Measurements from ENCODE around the gene TSN.
A peak's percentile ranks its signal among the peaks of the same experiment; 100 is the strongest.
"Not testable (repeated sequence)": the region's sequence is repeated elsewhere in the genome, so short reads cannot be mapped to it uniquely, and the experiment has no call there.

The TSN gene

DNA sequence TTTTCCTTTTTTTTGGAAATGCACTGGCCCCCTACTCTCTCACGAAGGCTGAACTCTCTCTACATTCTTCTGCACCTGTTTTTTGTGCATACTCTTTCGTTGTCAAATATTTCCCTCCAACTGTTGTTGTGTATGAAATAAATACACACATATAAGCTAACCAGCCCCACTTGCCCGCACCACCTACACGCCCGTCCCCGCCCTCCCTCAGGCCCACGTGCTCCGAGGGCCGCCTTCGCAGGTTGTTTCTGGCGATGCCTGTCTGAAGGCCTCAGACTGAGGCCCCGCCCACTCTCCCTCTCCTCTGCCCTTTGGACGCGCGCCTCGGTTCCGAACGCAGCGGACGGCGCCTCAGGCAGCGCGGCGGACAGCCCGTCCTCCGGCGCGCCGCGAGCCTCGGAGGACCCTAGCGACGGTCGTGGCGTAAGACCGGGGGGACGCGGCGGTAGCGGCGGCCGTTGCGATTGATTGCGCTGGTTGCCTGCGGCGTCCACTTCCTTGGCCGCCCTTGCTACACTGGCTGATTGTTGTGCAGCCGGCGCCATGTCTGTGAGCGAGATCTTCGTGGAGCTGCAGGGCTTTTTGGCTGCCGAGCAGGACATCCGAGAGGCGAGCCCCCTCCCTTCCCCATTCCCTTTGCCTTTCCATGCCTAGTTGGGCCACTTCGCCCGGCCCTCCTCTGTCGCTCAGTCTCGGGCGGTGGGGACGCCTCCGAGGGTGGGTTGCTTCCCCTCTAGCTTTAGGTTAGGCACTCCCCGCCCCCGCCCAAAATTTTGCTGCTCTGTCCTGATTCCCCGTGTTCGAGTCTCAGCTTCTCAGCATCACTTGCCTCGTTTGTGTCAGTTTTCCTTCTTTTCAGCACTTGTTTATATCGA lies at the start of gene TSN:
Gene TSN (plus strand): TSS at position 415 of the 875 bp plus-strand sequence. CDS start 129 bp downstream, at position 544.
- TF ChIP-seq, protein P1, sequence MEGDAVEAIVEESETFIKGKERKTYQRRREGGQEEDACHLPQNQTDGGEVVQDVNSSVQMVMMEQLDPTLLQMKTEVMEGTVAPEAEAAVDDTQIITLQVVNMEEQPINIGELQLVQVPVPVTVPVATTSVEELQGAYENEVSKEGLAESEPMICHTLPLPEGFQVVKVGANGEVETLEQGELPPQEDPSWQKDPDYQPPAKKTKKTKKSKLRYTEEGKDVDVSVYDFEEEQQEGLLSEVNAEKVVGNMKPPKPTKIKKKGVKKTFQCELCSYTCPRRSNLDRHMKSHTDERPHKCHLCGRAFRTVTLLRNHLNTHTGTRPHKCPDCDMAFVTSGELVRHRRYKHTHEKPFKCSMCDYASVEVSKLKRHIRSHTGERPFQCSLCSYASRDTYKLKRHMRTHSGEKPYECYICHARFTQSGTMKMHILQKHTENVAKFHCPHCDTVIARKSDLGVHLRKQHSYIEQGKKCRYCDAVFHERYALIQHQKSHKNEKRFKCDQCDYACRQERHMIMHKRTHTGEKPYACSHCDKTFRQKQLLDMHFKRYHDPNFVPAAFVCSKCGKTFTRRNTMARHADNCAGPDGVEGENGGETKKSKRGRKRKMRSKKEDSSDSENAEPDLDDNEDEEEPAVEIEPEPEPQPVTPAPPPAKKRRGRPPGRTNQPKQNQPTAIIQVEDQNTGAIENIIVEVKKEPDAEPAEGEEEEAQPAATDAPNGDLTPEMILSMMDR (IDR thresholded peaks at IDR 0.05; ENCODE audit: low read depth, low read length) = no peak
- DNase-seq (ENCODE audit: low read depth, low spot score) = peak; percentile 98
- in situ Hi-C loops (cut with HindIII; ENCODE audit: low sequenced_read_pairs) = no loop called here
- H3K4me3 ChIP-seq (ENCODE audit: low read depth, low read length) = peak within 1 kb of the TSS; percentile 94

GRCh38 chr2:121705958-121706357 lies 49.5 kb upstream of the TSN start:
- no peak for DNase-seq (ENCODE audit: low read depth, low spot score)
- no peak overlapping the region for H3K4me3 ChIP-seq (ENCODE audit: low read depth, low read length)
- TF ChIP-seq, protein P1 (IDR thresholded peaks at IDR 0.05; ENCODE audit: low read depth, low read length) = no peak
- in situ Hi-C loops (cut with HindIII; ENCODE audit: low sequenced_read_pairs) = no loop called here

DNA sequence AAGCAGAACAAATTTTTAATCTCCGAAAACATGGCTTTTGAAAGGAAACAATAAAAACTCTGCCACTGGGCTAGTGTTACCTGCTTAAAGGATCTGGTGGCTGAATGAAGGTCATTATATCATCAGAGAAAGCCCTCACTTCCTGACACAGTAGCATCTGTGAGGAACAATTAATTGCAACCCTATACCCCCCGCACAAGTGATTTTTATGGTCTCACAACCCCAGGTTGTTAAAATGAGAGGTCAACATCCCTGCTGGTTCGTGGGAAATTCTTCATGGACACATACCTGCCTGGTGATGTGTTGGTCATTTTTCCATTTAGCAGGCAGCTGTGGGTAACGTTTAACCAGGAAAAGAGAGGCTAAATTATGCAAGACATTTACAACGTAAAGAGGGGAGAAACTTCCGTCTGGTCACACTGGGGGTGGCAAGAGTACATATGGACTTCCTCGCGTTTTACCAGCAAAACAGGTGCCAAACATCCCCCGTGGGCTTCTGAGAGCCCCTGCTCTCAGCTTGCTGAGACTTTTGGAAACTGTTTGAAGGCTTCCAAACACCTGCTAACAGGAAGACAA lies 48.0 kb upstream of the TSN start:
- no peak overlapping the region for H3K4me3 ChIP-seq (ENCODE audit: low read depth, low read length)
- DNase-seq (ENCODE audit: low read depth, low spot score) = no peak
- TF ChIP-seq, protein P1 (IDR thresholded peaks at IDR 0.05; ENCODE audit: low read depth, low read length) = no peak
- in situ Hi-C loops (cut with HindIII; ENCODE audit: low sequenced_read_pairs) = no loop called here

DNA sequence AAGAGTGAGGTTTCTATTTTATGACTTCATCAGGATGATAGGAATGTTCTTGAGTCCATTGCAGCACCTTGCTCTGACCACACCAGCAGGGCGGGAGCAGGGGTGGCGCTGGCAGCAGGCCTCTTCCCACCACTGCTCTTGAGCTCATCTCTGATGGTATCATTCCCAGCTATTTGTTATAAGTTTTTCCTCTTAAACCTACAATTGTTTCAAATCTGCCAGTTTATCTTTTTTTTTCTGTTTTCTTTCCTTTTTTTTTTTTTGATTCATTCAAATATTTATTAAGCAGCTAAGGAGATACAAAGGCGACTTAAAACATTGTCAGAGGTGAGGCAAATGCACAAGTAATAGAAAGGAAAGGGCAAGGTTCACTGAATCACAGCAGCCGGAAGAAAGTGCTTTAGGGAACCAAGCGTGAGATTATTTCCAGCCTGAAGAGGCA lies 47.5 kb upstream of the TSN start:
- peak; percentile 17 for DNase-seq (ENCODE audit: low read depth, low spot score)
- in situ Hi-C loops (cut with HindIII; ENCODE audit: low sequenced_read_pairs) = no loop called here
- no peak overlapping the region for H3K4me3 ChIP-seq (ENCODE audit: low read depth, low read length)
- TF ChIP-seq, protein P1 (IDR thresholded peaks at IDR 0.05; ENCODE audit: low read depth, low read length) = no peak

GRCh38 chr2:121709776-121710469 lies 45.5 kb upstream of the TSN start:
- DNase-seq (ENCODE audit: low read depth, low spot score) = no peak
- no peak overlapping the region for H3K4me3 ChIP-seq (ENCODE audit: low read depth, low read length)
- in situ Hi-C loops (cut with HindIII; ENCODE audit: low sequenced_read_pairs) = no loop called here
- TF ChIP-seq, protein P1 (IDR thresholded peaks at IDR 0.05; ENCODE audit: low read depth, low read length) = no peak

DNA sequence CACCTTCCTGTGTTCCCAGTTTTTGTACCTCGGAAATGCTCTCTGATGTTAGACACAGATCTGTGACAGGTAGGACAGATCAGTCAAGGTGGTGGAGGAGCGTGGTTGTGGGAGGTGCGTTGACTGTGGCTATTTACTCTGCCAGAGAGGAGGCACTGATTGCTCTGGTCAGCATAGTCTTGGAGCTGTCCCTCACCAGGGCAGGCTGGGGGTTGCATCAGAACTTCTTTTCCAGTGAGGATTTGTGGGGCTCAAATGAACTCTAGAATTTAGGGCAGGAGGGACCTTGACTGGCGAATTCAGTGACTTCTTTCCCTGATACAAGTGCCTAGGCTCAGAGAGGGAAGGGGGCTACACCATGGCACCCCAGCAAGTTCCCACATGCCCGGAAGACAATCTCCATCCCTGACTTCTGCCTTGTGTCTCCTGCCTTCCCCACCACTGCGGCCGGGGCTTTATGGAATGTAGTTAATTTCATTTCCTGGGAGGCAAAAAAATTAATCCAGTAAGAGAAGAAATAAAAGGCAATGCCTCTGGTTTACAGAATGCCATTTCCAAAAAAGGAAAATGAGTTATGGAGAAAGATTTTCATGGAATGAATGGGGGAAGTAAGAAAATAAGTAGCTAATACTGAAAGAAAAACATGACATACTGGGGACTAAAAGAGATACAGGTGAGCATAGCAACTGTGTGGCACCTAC lies 44.8 kb upstream of the TSN start:
- in situ Hi-C loops (cut with HindIII; ENCODE audit: low sequenced_read_pairs) = no loop called here
- TF ChIP-seq, protein P1 (IDR thresholded peaks at IDR 0.05; ENCODE audit: low read depth, low read length) = no peak

GRCh38 chr2:121711481-121711880 lies 44.0 kb upstream of the TSN start:
- in situ Hi-C loops (cut with HindIII; ENCODE audit: low sequenced_read_pairs); DNase-seq (ENCODE audit: low read depth, low spot score); H3K4me3 ChIP-seq (ENCODE audit: low read depth, low read length): not testable (repeated sequence)

More for the DNA sequence above, 44.8 kb upstream of the TSN start:
- no peak overlapping the region for H3K4me3 ChIP-seq (ENCODE audit: low read depth, low read length)
- DNase-seq (ENCODE audit: low read depth, low spot score) = no peak
